KMS-11 (cell line): Measurements from ENCODE around the gene DTD1.
A peak's percentile ranks its signal among the peaks of the same experiment; 100 is the strongest.

Experiments used
- H2AFZ ChIP-seq: fragments of 200-600 bp; sonication (generic); 2 replicates; pipeline ENCODE4 v1.6.1; 2016; ENCODE audit warnings: antibody characterized with exemption, mixed run types, low read depth
- H3K27ac ChIP-seq: fragments of 200-600 bp; sonication (generic); 2 replicates; pipeline ENCODE4 v1.6.1; 2016; ENCODE audit warnings: mild to moderate bottlenecking, mixed run types
- H3K27me3 ChIP-seq: fragments of 200-600 bp; sonication (generic); 2 replicates; pipeline ENCODE4 v1.6.1; 2017; ENCODE audit warnings: mild to moderate bottlenecking, low read depth, mixed run types, moderate library complexity; ENCODE audit not compliant: insufficient read depth
- H3K36me3 ChIP-seq: fragments of 200-600 bp; sonication (generic); 2 replicates; pipeline ENCODE4 v1.6.1; 2017; ENCODE audit warnings: mild to moderate bottlenecking, mixed run types; ENCODE audit not compliant: insufficient read depth
- H3K4me1 ChIP-seq: fragments of 200-600 bp; sonication (generic); 2 replicates; pipeline ENCODE4 v1.6.1; 2016; ENCODE audit warnings: mild to moderate bottlenecking, low read depth, mixed run types; ENCODE audit not compliant: poor library complexity, severe bottlenecking
- H3K4me2 ChIP-seq: fragments of 200-600 bp; sonication (generic); 2 replicates; pipeline ENCODE4 v1.7.0; 2016; ENCODE audit warnings: mild to moderate bottlenecking, mixed run types
- H3K4me3 ChIP-seq: fragments of 200-600 bp; sonication (generic); IDR thresholded peaks from 2 replicates; pipeline ENCODE4 v1.6.1; 2017; ENCODE audit warnings: low read depth, low read length, mixed read lengths; ENCODE audit not compliant: insufficient read depth
- H3K79me2 ChIP-seq: fragments of 200-600 bp; sonication (generic); 2 replicates; pipeline ENCODE4 v1.6.1; 2016; ENCODE audit warnings: low read depth, mixed run types; ENCODE audit not compliant: insufficient read depth
- H3K9ac ChIP-seq: fragments of 200-600 bp; sonication (generic); 2 replicates; pipeline ENCODE4 v1.6.1; 2016; ENCODE audit warnings: mild to moderate bottlenecking, mixed run types
- H4K20me1 ChIP-seq: fragments of 200-600 bp; sonication (generic); 2 replicates; pipeline ENCODE4 v1.6.1; 2016; ENCODE audit warnings: mild to moderate bottlenecking, mixed run types; ENCODE audit not compliant: insufficient read depth
- CTCF ChIP-seq: fragments of 200-600 bp; sonication (generic); conservative IDR thresholded peaks from 2 replicates; pipeline ENCODE4 v1.6.1; 2017; ENCODE audit warnings: low read depth, mild to moderate bottlenecking, antibody characterized with exemption, low read length, moderate library complexity, mixed read lengths

Gene DTD1

DNA sequence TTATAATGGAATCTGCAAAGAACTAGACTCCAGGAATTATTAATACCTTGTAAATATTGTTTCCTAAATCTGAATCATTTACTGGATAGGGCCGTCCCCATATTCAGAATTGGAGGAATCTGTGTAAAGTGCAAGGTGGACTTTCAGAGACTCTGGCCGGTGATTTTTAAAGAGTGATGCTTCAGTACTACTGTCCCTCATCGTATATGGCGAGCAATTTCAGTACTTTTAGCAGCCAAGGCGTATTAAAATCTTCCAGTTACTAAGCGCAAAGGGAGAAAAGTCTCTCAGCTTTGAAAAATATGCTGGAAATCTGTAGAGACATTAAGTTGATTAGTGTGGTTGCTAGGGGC lies 20.1 kb upstream of the DTD1 start:
- H3K27ac ChIP-seq = peak overlapping the region; percentile 50
- H3K4me3 ChIP-seq = no peak overlapping the region
- no peaks in the 10 kb centered on the region for H3K79me2 ChIP-seq
- H3K36me3 ChIP-seq = no peaks in the 10 kb centered on the region
- peak overlapping the region; percentile 82 for H3K4me2 ChIP-seq
- no peak for TF ChIP-seq CTCF
- no peaks in the 10 kb centered on the region for H3K27me3 ChIP-seq
- H3K9ac ChIP-seq = peak overlapping the region; percentile 53; the same call in 1 of the 2 replicates
- no peaks in the 10 kb centered on the region for H4K20me1 ChIP-seq
- H2AFZ ChIP-seq = peak overlapping the region; percentile 60
- H3K4me1 ChIP-seq = peaks cover 3% of the 10 kb centered on the region

DNA sequence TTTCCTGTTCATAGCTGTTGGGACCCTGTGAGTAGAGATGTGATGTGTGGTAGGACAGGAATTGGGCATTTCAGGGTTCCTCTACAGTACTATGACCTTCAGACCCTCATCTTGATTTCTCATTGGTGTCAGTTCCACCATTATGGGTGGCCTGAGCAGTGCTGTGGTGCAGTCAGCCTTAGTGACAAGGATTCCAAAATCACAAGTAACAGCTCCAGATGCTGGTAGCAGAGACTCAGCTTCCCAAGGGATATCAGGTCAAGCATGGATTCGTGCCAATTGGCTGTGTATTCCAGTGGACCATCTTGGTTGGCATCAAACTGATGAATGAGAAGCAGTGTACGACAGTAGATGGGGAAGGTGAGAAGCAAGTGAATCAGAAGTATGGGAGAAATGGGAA lies 16.8 kb upstream of the DTD1 start:
- Histone ChIP-seq H4K20me1 (no peaks in the 10 kb centered on the region), H3K9ac (no peak overlapping the region), H3K27ac (no peak overlapping the region), H2AFZ (no peak overlapping the region), H3K4me3 (no peak overlapping the region), H3K4me2 (no peak overlapping the region), H3K79me2 (no peaks in the 10 kb centered on the region), H3K27me3 (no peaks in the 10 kb centered on the region), H3K4me1 (peaks cover 3% of the 10 kb centered on the region), H3K36me3 (no peaks in the 10 kb centered on the region)
- no peak for TF ChIP-seq CTCF

GRCh38 chr20:18571578-18571977 lies 16.3 kb upstream of the DTD1 start:
- Histone ChIP-seq H3K79me2 (no peaks in the 10 kb centered on the region), H3K4me2 (no peak overlapping the region), H3K27ac (no peak overlapping the region), H3K27me3 (no peaks in the 10 kb centered on the region), H3K9ac (no peak overlapping the region), H2AFZ (no peak overlapping the region), H3K36me3 (no peaks in the 10 kb centered on the region), H3K4me1 (peaks cover 3% of the 10 kb centered on the region), H4K20me1 (no peaks in the 10 kb centered on the region), H3K4me3 (no peak overlapping the region)
- TF ChIP-seq CTCF = no peak

- Histone ChIP-seq H3K27ac (no peak overlapping the region), H3K4me1 (no peaks in the 10 kb centered on the region), H3K36me3 (no peaks in the 10 kb centered on the region), H2AFZ (no peak overlapping the region), H3K79me2 (no peaks in the 10 kb centered on the region), H4K20me1 (no peaks in the 10 kb centered on the region), H3K4me2 (no peak overlapping the region), H3K4me3 (no peak overlapping the region), H3K27me3 (no peaks in the 10 kb centered on the region), H3K9ac (no peak overlapping the region)
- no peak for TF ChIP-seq CTCF
Observed at GRCh38 chr20:18577942-18578341, 9.9 kb upstream of the DTD1 start.

DNA sequence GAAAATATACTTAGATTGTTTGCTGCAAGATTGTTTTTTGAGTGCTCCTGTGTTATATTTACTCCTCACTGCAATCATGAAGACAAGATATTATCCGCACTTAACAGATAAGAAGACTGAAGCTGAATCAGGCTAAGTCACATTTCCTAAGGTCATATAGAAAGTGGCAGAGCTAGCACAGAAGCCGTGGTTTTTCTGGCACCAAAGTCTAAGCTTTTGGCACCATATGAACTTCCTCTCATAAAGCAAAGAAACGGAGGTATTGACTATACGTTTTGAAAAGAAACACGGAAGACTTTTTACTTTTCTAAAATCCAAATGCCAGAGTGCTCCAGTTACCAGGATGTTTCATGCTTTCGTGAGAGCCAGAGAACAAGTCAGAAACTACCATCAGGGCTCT lies 9.3 kb upstream of the DTD1 start:
- Histone ChIP-seq H3K9ac (no peak overlapping the region), H3K36me3 (no peaks in the 10 kb centered on the region), H3K4me1 (no peaks in the 10 kb centered on the region), H3K79me2 (no peaks in the 10 kb centered on the region), H3K4me2 (no peak overlapping the region), H3K27ac (no peak overlapping the region), H2AFZ (no peak overlapping the region), H3K4me3 (no peak overlapping the region), H4K20me1 (no peaks in the 10 kb centered on the region), H3K27me3 (no peaks in the 10 kb centered on the region)
- TF ChIP-seq CTCF = no peak
